KMS-11 (cell line): ENCODE results near the gene ST8SIA6.

ENCODE experiments used
- H2AFZ ChIP-seq: fragments of 200-600 bp; sonication (generic); 2 replicates; pipeline ENCODE4 v1.6.1; 2016; ENCODE audit warnings: antibody characterized with exemption, mixed run types, low read depth
- H3K27ac ChIP-seq: fragments of 200-600 bp; sonication (generic); 2 replicates; pipeline ENCODE4 v1.6.1; 2016; ENCODE audit warnings: mild to moderate bottlenecking, mixed run types
- H3K27me3 ChIP-seq: fragments of 200-600 bp; sonication (generic); 2 replicates; pipeline ENCODE4 v1.6.1; 2017; ENCODE audit warnings: mild to moderate bottlenecking, low read depth, mixed run types, moderate library complexity; ENCODE audit not compliant: insufficient read depth
- H3K36me3 ChIP-seq: fragments of 200-600 bp; sonication (generic); 2 replicates; pipeline ENCODE4 v1.6.1; 2017; ENCODE audit warnings: mild to moderate bottlenecking, mixed run types; ENCODE audit not compliant: insufficient read depth
- H3K4me1 ChIP-seq: fragments of 200-600 bp; sonication (generic); 2 replicates; pipeline ENCODE4 v1.6.1; 2016; ENCODE audit warnings: mild to moderate bottlenecking, low read depth, mixed run types; ENCODE audit not compliant: poor library complexity, severe bottlenecking
- H3K4me2 ChIP-seq: fragments of 200-600 bp; sonication (generic); 2 replicates; pipeline ENCODE4 v1.7.0; 2016; ENCODE audit warnings: mild to moderate bottlenecking, mixed run types
- H3K4me3 ChIP-seq: fragments of 200-600 bp; sonication (generic); IDR thresholded peaks from 2 replicates; pipeline ENCODE4 v1.6.1; 2017; ENCODE audit warnings: low read depth, low read length, mixed read lengths; ENCODE audit not compliant: insufficient read depth
- H3K79me2 ChIP-seq: fragments of 200-600 bp; sonication (generic); 2 replicates; pipeline ENCODE4 v1.6.1; 2016; ENCODE audit warnings: low read depth, mixed run types; ENCODE audit not compliant: insufficient read depth
- H3K9ac ChIP-seq: fragments of 200-600 bp; sonication (generic); 2 replicates; pipeline ENCODE4 v1.6.1; 2016; ENCODE audit warnings: mild to moderate bottlenecking, mixed run types
- H4K20me1 ChIP-seq: fragments of 200-600 bp; sonication (generic); 2 replicates; pipeline ENCODE4 v1.6.1; 2016; ENCODE audit warnings: mild to moderate bottlenecking, mixed run types; ENCODE audit not compliant: insufficient read depth
- CTCF ChIP-seq: fragments of 200-600 bp; sonication (generic); conservative IDR thresholded peaks from 2 replicates; pipeline ENCODE4 v1.6.1; 2017; ENCODE audit warnings: low read depth, mild to moderate bottlenecking, antibody characterized with exemption, low read length, moderate library complexity, mixed read lengths

Gene ST8SIA6

GRCh38 chr10:17386616-17387075 is 67.7 kb downstream of the ST8SIA6 start:
- Histone ChIP-seq H2AFZ (no peak overlapping the region), H3K4me3 (no peak overlapping the region), H3K9ac (no peak overlapping the region), H3K36me3 (no peaks in the 10 kb centered on the region), H4K20me1 (no peaks in the 10 kb centered on the region), H3K27me3 (no peaks in the 10 kb centered on the region), H3K27ac (no peak overlapping the region), H3K4me2 (no peak overlapping the region), H3K79me2 (no peaks in the 10 kb centered on the region), H3K4me1 (no peaks in the 10 kb centered on the region)
- no peak for TF ChIP-seq CTCF

- H3K79me2 ChIP-seq, result no peaks in the 10 kb centered on the region
- H3K36me3 ChIP-seq, result no peaks in the 10 kb centered on the region
These were observed 68.4 kb downstream of the ST8SIA6 start for GRCh38 chr10:17386021-17386420.

GRCh38 chr10:17385066-17385465 is 69.3 kb downstream of the ST8SIA6 start:
- H3K4me3 ChIP-seq, result no peak overlapping the region
- no peak overlapping the region for H3K4me2 ChIP-seq
- H3K9ac ChIP-seq, result no peak overlapping the region
- H3K27me3 ChIP-seq, result no peaks in the 10 kb centered on the region
- no peaks in the 10 kb centered on the region for H3K36me3 ChIP-seq
- no peak for TF ChIP-seq CTCF
- H4K20me1 ChIP-seq, result no peaks in the 10 kb centered on the region
- no peak overlapping the region for H2AFZ ChIP-seq
- no peaks in the 10 kb centered on the region for H3K79me2 ChIP-seq
- H3K27ac ChIP-seq, result no peak overlapping the region
- H3K4me1 ChIP-seq, result no peaks in the 10 kb centered on the region

More at GRCh38 chr10:17386021-17386420, 68.4 kb downstream of the ST8SIA6 start:
- no peak overlapping the region for H3K27ac ChIP-seq
- H3K9ac ChIP-seq, result no peak overlapping the region
- H3K4me2 ChIP-seq, result no peak overlapping the region
- no peaks in the 10 kb centered on the region for H4K20me1 ChIP-seq
- H3K4me1 ChIP-seq, result no peaks in the 10 kb centered on the region
- no peak overlapping the region for H2AFZ ChIP-seq
- H3K27me3 ChIP-seq, result no peaks in the 10 kb centered on the region
- H3K4me3 ChIP-seq, result no peak overlapping the region
- TF ChIP-seq CTCF, result no peak

- H3K4me1 ChIP-seq, result no peaks in the 10 kb centered on the region
- H3K27ac ChIP-seq, result no peak overlapping the region
- H3K79me2 ChIP-seq, result no peaks in the 10 kb centered on the region
- no peak overlapping the region for H3K9ac ChIP-seq
- no peak overlapping the region for H3K4me2 ChIP-seq
- no peak for TF ChIP-seq CTCF
- no peaks in the 10 kb centered on the region for H3K27me3 ChIP-seq
- H3K4me3 ChIP-seq, result no peak overlapping the region
- no peaks in the 10 kb centered on the region for H3K36me3 ChIP-seq
- H2AFZ ChIP-seq, result no peak overlapping the region
- no peaks in the 10 kb centered on the region for H4K20me1 ChIP-seq
These were observed 70.4 kb downstream of the ST8SIA6 start for GRCh38 chr10:17383801-17384555.
